ENCODE data around the gene TMEM87A.

TMEM87A gene

DNA sequence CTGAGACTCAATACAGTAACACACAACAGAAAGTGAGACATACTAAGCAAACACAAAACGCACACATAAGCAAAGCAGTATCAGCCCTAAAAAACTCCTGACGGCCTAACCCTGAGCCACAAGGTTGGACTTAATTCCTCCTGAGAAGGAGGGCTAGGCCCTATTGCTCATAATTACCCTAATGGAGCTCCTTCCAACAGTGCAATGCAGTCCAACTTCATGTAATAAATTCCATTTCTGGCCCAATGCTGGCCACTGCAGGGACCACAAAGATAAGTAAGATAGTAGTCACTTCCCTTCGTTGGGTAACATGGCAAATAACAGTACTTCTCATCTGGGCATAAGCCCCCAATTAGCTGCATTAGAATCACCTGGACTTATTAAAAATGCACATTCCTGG is 69.3 kb downstream of the TMEM87A start:
- no peak for DNase-seq

DNA sequence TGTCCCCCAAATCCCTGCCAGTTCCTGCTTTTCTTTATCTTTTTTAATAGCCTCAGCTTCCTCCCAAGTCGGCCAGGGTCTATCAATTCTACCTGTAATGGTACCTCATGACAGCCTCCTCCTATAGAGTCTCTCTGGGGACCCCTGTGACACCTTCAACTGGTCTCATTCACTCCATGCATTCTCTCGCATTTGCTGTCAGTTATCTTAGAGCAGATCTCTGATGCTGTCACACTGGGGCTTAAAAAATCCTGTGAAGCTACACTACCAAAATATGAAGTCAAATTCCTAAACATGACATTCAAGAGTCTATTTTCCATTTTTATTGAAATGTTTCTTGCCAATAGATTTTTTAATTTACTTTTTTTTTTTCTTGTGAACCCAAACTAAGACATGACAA is 70.6 kb downstream of the TMEM87A start:
- no peak for DNase-seq

DNA sequence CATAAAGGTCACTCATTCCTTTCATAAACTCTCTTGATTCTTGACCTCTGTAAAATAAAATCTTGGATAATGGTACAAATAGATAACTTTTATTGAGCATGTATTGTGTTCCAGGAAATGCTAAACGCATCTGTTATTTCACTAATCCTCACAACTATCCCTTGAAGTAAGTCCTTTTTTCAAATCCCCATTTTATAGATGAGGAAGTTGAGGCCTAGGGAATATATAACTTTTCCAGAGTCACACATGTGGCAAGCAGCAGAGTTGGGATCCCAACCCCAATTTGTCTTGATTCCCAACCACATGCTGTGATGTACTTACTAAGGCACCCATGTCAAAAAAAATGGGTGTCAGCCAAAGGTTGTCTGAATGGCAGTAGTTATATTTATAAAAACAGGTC is 71.4 kb downstream of the TMEM87A start:
- DNase-seq = no peak

DNA sequence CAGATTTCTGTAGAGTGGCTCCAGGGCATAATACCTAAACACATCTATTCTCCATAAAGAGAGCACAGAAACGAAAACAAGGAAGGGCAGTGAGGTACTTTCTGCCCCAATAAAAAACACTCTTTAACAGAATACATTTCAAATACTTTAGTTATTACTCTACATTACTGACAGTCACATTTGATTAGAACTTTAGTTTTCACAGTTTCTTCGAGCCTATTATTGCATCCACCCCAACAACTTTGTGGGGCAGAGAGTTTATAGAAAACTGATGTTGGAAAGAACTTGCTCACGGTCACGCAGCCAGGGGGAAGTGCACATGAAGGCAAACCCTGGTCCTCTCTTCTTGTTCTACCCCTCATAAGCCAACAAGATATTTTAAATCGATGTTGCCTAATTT is 74.1 kb downstream of the TMEM87A start:
- no peak for DNase-seq

DNA sequence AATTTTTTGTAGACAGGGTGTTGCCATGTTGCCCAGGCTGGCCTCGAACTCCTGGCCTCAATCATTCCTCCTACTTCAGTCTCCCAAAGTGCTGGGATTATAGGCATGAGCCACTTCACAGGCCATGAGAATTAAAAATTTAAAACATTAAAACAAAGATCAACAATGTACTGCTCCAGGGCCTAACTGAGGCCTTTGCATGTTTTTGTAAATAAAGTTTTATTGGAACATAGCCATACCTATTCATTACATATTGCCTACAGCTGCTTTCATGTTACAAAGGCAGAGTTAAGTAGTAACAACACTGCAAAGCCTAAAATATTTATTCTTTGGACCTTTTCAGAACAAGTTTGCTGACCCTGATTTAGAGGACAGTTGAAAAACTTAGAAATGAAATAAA is 74.7 kb downstream of the TMEM87A start:
- no peak for DNase-seq

DNA sequence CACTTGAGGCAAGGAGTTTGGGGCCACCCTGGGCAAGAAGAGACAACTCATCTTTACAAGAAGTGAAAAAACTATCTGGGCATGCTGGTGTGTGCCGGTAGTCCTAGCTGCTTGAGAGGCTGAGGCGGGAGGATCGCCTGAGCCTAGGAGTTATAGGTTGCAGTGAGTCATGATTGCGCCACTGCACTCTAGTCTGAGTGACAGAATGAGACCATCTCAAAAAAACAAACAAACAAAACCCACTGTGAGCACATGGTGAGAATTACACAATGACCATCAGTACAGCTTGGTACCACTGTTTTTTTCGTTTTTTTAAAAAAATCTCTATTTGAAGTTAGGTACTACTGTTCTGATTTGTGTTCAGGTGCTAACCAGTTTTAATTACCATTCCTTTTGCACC is 78.7 kb downstream of the TMEM87A start:
- no peak for DNase-seq

DNA sequence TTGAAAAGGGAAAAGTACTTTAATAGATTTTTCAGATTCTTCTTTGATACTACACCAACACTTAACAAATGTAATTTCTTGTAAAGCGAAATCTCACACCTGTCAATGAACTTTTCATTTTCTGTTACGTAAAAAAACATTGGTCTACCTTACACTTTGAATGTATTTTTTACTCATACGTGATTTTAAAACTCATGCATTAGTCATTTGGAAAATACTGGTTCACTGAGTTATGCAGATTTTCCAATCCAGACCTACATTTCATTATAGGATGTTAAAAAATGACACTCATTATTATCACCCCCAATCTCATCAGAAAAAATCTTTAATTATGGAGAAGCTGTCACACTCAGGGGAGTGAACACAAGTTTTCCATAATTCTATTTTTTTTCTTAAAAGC is 79.8 kb downstream of the TMEM87A start:
- DNase-seq = no peak

DNA sequence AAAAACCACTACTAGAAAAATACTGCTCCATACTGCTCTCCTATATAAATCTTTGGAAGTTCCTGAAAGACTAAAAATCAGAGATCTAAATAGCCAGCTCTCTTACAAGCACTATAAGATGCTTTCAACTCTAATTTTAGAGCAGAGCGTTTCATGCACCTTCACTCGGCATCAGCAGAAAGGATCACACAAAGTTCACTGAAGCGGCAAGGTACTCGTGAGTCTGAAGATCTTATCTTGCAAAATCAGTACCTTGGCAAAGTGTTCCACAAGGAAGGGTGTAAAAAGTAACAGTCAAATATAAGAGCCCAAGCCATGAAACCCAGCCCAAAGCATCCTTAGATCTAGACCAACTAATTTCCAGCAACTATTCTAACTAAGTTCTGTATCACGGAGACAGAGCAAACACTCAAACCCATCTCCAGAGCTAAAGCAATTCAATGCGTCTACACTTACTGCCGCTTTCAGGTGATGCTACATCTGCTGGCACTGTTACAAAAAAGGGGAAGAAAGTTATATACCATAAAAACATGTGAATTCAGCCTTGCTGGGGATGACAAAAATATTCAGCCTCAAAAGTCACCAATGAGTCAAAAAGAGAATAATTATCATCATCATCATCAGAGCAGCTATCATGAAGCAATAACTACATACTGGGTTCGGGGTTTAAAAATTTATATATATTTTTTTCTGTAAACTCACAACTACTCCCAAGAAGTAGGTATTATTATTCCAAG is 81.5 kb downstream of the TMEM87A start:
- no peak for DNase-seq

DNA sequence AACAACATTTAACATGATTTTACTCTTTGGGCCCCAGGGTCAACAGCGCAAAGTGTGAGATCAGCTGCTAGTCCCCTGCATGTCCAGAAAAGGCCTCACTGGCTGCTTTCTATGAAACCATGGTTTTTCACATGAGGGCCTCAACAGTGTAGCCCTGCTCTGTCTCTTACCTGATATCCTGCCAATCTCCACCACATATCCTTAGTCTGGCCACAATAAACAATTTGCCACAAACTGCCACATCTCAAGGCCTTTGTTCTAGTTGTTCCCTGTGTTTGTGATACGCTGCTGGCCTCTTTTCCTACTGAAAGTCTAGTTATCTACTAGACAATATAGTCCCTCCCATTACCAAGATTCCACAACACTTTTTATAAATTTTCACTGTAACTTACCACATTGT is 82.9 kb downstream of the TMEM87A start:
- no peak for DNase-seq

DNA sequence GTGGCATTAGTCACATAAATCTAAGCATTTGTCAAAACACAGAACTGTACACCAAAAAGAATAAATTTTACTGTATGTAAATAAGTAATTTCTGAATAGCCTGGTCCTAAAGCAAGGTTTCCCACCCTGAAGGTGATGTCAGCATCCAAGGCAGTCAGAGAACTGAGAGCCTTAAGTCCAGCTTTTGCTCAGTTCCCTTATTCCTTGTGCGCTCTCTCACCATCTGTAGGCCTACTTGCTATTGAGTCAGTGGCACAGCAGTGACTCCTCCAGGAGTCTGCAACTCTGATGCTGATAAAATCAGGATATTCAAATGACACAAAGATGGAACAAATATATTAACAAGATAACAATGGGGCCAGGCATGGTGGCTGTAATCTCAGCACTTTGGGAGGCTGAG is 87.4 kb downstream of the TMEM87A start:
- DNase-seq = no peak

DNA sequence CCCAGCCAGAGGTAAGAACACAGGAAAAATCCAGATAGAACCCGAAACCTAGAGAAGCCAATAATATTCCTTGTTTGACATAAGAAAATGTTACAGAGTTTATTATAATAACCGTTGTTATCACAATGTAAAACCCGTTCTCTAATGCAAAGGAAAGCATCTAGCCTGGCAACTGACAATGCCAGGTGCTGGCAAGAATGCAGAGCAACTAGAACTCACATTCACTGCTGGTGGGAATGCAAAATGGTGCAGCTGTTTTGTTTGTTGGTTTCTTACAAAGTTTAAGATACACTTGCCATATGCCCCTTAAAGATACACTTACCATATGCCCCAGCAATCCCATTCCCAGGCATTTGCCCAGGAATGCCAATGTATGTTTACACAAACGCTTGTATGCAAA is 88.5 kb downstream of the TMEM87A start:
- DNase-seq = no peak

DNA sequence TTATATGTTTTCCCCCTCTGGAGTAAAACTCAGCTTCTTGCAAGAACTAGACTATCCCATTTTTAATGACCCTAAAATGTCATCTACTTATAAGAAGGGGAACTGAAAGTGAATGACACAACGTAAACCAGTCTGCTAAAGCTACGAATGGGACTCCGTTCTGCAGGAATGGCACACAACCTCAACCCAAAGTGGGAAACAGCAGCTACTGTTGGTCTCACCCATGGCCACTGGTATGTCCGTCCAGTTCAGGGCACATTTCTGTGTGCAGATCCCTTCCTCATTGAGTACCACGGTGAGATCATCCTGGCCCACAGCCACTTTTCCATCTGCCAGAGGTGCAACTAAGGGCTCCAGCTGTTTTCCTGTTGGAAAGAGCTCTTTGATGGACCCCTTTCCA is 88.9 kb downstream of the TMEM87A start:
- DNase-seq = no peak

DNA sequence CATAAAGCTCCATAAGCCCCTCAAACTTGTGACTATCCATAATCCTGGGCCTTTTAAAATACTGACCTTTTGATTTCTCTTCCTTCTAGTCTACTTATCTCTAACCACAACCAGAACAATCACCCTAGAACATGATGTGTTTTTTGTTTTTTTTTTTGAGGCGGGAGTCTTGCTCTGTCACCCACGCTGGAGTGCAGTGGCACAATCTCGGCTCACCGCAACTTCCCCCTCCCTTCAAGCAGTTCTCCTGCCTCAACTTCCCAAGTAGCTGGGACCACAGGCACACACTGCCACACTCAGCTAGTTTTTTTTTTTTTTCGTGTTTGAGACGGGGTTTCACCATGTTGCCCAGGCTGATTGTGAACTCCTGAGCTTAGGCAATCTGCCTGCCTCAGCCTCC is 90.3 kb downstream of the TMEM87A start:
- no peak for DNase-seq

DNA sequence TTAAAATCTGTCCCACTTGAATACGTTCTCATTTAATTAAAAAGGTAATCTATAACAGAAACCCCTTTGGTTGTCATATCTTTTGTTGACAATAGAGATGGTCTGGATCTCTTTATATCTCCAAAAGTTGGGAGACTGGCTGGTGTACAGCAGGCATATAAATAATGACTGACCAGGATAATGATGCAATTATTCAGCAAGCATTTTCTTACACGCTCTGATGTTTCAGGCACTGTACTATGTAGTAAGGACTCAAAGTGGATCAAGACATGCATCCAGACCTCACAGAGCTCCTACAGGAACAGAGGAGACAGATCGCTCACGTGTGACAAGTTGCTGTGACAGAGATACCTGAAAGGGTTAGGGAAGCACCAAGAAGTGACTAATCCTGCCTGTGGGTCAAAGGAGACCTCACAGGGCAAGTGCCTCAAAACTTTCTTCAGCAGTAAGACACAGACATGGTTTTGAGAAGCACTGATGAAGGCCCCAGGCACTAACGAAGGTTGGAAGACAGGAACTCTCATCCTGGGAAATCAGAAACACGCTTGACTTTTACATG is 90.8 kb downstream of the TMEM87A start:
- no peak for DNase-seq

DNA sequence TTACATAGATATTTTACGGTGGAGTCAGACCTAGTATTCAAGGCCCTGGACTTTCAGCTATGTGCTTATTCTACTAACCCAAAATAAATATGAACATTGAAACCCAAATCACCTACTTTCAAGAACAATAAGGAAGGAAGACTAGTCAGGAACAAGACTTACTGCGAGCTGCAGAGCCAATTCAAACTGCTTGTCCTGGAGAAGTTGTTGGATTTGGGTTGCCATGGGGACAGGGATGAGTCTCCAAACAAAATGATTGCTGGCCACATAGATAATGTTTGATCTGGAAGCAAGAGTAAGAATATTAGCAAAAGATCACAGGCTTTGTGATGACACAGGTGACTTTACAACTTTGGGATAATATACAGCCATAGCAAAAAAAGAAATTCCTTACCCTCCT is 95.2 kb downstream of the TMEM87A start:
- no peak for DNase-seq

DNA sequence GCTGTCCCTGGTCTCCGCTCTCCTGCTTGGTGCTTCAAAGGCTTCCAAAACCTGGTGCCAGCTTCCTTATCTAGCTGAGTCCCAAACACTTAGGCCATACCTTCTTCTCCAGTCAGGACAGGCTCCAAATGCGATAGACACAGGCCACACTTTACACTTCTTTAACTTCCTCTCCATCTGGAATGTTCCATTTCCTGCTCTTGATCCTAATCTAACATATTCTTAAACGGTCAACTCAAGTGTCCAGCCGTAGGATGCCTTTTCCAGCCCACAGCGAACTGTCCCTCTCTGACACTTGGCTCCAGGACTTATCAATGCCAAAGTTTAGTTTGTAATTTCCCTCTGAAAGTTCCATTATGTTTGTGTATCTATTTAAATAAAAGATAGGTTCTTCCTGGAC is 97.6 kb downstream of the TMEM87A start:
- no peak for DNase-seq

DNA sequence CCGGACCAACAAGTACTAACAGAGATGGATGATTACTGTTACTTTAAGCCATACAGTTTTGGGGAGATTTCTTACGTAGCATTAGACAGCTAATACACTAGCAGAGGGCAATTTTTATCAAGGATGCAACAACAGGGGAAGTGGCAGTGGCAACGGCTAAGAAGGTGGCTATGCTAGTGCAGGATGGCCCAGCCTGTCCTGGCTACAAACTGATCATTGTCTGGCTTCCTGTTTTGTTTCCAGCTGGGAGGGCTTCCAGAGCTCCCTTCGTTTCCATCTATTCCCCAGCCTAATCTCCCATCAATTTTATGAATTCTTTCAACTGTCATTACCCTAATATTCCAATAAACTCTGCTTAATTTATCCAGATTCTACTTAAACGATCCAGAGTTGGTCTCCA is 100.8 kb downstream of the TMEM87A start:
- DNase-seq = no peak

DNA sequence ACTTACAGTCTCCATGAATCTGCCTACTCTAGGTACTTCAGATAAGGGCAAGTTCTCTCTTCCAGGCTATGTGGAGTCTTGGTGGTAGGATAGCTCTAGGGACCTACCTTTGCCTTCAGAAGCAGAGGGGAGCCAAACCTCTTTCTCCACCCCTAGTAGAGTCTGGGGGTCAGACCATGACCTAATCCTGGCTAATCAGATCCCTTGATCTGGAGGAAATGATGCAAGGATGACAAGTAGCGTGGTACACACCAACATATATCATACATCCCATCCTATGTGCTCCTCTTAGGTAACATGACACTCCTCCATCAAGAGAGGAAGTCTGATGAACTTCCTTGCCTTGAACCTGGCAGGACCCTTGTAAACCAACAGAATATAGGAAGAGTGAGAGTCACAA is 101.4 kb downstream of the TMEM87A start:
- no peak for DNase-seq

DNA sequence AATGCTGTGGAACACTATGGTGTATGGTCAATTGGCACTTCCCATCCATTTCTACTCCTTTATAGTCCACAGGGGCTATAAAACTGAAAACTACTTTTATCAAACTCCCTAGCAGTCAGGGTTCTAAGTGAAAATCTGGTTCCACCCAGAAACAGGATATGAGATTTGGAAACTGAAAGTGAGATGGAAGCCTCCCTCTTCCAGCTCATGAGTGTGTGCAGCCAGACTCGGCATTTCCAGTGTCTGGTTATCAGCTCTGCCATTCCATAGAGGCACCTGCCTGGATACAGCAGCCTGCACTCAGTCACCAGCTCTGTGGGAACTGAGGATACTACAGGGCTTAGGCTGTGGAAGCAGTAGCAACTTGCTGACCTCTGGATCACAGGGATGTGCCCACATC is 102.1 kb downstream of the TMEM87A start:
- no peak for DNase-seq

DNA sequence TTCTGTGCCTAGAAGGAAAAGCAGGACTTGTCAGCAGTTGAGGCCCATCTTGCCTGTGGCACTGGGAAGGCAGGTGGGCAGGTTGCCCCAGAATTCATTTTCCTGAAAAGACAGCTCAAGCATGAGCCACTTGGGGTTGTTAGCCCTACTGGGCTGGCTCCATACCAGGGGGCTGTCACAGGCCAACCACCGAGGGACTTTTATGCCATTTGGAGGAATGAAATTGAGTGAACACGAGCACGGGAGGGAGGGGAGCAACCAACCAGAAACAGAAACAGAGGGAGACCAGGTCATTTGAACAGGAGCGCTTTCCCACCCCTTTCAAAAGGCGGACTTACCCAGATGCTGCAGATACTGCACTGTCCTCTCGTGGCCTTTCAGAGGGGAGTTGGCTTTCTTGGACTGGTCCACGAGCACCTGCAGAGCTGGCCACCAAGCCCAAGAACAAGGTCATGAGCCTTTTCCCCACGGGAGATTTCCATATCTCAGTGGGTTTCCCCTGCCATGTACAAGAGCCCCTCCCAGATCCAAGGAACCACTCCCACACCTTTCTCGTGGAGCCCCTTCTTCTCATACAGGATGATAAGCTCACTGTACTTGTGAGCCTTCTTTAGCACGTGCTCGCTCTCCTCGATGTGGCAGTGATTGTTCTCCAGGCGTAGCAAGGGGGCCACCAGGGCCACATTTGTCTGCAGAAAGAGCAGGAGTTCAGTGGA is 106.8 kb downstream of the TMEM87A start:
- DNase-seq = no peak

DNA sequence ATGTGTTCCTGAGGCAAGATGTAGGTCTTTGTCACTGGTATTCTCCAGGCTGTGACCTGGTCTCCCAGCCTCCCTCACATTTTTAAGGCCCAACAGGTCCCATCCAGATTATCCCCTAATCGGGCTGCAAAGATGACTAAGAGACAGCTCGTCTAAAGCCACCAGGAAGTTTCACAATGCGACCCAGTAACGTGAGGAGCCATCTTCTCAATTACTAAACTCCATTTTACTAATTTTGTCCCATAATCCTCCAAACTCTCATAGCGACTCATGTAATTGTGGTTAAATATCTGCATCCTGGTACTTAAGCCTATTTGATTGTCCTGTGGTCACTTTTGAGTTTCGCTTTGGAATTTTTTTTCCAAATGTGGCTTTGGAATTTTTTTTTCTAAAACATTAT is 108.1 kb downstream of the TMEM87A start:
- DNase-seq = no peak

DNA sequence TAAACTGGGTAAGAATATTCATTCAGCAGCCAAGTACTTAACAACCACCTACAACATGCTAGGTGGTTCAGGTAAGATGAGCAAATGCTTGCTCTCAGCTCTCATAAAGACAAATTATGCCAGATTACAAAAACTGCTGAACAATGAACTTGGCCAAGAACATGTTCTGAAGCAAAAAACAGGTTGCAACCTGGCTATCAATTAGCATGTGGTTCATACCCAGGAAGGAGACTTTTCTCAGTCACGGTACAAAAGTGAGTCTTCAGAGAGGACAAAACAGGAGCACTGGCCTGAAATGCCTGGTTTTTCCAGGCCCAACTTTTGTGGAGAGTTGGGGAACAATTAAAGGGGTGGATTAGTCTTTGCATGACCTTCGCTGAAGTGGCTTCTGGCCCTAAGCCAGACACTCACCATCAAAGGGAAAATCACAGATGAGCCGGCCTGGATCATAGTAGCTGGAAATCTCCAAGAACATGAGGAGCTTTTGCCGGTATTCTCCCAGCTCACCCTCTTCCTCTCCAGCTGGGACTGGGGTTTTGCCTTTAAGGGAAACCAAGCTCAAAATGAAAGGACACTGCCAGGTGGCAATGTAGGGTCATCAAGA is 109.2 kb downstream of the TMEM87A start:
- DNase-seq = no peak

DNA sequence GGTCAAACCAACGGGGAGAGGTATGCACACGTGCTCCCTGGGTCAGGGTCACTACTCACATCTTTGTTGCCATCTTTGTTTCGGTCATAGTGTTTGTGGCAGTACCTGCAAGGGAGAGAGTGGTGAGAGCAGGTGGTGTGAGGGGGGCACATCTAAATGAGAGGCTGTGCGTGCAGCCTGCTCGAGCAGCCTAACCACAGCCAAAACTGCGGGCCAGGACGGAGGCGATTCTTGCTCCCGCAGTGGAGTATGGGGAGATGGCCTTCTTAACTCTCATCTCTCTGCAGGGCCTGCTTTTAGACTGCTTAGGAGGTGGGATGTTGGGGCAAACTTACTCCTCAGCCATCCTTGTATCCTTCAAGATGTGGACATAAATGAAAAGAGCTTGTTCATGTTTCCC is 109.9 kb downstream of the TMEM87A start:
- no peak for DNase-seq

Data from NCI-H1436 (cell line).